Measurements from ENCODE around the gene FNDC11.

Gene FNDC11

GRCh38 chr20:63542696-63543095 is 11.3 kb upstream of the FNDC11 start:
- TF ChIP-seq CTCF (IDR thresholded peaks at IDR 0.05) (no peak), ZFX (IDR thresholded peaks at IDR 0.05; ENCODE audit: borderline replicate concordance) (no peak)
- H3K27ac ChIP-seq: peak overlapping the region; percentile 66

- H3K27ac ChIP-seq: peak overlapping the region; percentile 66; the same call in 1 of the 2 replicates
- TF ChIP-seq CTCF (IDR thresholded peaks at IDR 0.05): no peak
- no peak for TF ChIP-seq ZFX (IDR thresholded peaks at IDR 0.05; ENCODE audit: borderline replicate concordance)
These were observed 10.8 kb upstream of the FNDC11 start for GRCh38 chr20:63543131-63543530.

- H3K27ac ChIP-seq: no peak overlapping the region
- TF ChIP-seq ZFX (IDR thresholded peaks at IDR 0.05; ENCODE audit: borderline replicate concordance) (no peak), CTCF (IDR thresholded peaks at IDR 0.05) (no peak)
These were observed 10.2 kb upstream of the FNDC11 start for GRCh38 chr20:63543733-63544132.

GRCh38 chr20:63544241-63544957 is 9.6 kb upstream of the FNDC11 start:
- no peak overlapping the region for H3K27ac ChIP-seq
- TF ChIP-seq ZFX (IDR thresholded peaks at IDR 0.05; ENCODE audit: borderline replicate concordance) (no peak), CTCF (IDR thresholded peaks at IDR 0.05) (no peak)

GRCh38 chr20:63544958-63545516 is 8.9 kb upstream of the FNDC11 start:
- no peak overlapping the region for H3K27ac ChIP-seq
- TF ChIP-seq CTCF (IDR thresholded peaks at IDR 0.05): no peak

- no peak overlapping the region for H3K27ac ChIP-seq
- TF ChIP-seq CTCF (IDR thresholded peaks at IDR 0.05): no peak
- no peak for TF ChIP-seq ZFX (IDR thresholded peaks at IDR 0.05; ENCODE audit: borderline replicate concordance)
These were observed 8.1 kb upstream of the FNDC11 start for GRCh38 chr20:63545814-63546213.

GRCh38 chr20:63546256-63546955 is 7.6 kb upstream of the FNDC11 start:
- H3K27ac ChIP-seq: no peak overlapping the region
- no peak for TF ChIP-seq ZFX (IDR thresholded peaks at IDR 0.05; ENCODE audit: borderline replicate concordance)
- TF ChIP-seq CTCF (IDR thresholded peaks at IDR 0.05): no peak
